GM18511 (cell line): ENCODE data around the gene ATP5PF.
"Not testable (repeated sequence)": the region's sequence is repeated elsewhere in the genome, so short reads cannot be mapped to it uniquely, and the experiment has no call there.

ENCODE experiments used
- ATAC-seq: cut with Tn5 transposase; IDR thresholded peaks from one replicate; pipeline ENCODE4 v1.9.1; 2021; ENCODE audit warnings: mild to moderate bottlenecking, moderate library complexity; ENCODE audit not compliant: unreplicated experiment

The ATP5PF gene

DNA sequence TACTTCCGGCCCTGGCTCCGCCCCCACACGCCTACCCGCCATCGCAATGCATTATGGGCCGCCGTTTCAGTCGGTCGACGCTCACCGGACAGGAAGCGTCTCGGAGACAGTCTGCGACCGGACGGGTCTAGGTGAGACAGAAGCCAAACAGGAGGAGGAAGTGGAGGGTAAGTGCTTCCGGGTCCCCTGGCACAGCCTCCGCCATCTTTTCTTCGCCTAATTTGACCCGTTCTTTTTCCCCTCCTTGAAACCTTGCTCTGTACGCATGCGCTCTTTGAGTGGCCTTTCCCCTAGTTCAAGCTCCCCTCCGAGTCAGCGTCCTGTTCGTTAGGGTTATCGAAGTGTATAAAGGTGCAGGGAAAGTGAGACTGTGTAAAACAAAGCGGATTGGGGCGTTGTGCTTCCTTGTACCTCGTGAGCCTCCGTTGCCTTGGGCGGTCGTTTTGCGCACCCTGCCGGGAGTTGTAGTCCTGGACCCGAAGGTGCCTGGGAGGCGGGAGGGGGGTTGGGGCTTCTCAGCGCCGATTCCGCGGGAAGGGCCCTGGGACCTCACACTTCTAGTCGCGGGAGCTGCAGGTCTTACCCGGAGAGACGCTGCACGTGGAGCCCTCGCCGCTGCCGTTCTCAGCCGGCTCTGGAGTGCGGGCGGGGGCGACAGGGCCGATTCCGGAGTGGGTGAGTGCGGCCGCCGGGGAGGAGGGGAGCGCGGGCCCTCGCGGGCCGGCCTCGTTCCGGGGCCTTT, at the start of gene ATP5PF, which contains the start of gene GABPA:
Gene ATP5PF (minus strand): TSS at position 1 of the 742 bp plus-strand sequence. CDS start 5,110 bp downstream, outside the sequence.
Gene GABPA (plus strand): TSS at position 69 of the 742 bp plus-strand sequence. CDS start 6,627 bp downstream, outside the sequence.
- peak; percentile 90 for ATAC-seq

- ATAC-seq = not testable (repeated sequence)
These were observed 43.6 kb upstream of the ATP5PF start for GRCh38 chr21:25778126-25778875.

GRCh38 chr21:25776440-25776839, 41.7 kb upstream of the ATP5PF start:
- no peak for ATAC-seq

DNA sequence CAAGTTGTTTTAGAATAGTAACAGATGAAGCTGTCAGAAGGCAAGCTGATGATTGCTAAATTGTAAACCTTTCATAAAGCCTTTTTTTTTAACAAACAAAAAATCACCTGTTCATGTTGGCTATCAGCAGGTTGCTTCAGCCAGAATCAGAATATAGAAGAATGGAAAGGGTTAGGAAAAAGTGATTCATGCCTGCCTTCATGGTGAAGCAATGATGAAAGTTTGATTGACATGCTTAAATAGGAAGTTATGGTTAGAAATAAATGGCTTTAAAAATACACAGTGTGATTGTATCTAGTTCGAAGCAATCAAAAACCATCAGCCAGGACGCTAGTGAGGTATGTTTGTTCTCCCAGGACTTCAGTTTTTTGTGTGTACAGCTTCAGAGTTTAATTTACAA, 38.0 kb upstream of the ATP5PF start:
- ATAC-seq = no peak

- no peak for ATAC-seq
These were observed 33.2 kb upstream of the ATP5PF start for GRCh38 chr21:25767921-25768320.

DNA sequence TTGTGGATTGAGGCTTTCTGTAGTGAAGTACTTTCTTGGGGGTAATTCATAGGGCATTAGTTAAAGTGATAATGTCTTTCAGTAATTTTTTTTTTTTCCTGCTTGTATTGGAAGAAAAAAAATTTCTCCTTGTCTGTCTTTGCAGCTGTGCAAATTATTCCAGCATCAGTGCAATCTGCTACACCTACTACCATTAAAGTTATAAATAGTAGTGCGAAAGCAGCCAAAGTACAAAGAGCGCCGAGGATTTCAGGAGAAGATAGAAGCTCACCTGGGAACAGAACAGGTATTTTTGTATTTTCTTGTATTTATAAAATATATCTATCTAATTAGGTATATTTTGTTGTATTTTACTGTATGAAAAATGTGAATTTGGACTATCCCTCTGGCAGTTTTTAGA, 29.4 kb upstream of the ATP5PF start:
- ATAC-seq = no peak

GRCh38 chr21:25760677-25761076, 26.0 kb upstream of the ATP5PF start:
- no peak for ATAC-seq

DNA sequence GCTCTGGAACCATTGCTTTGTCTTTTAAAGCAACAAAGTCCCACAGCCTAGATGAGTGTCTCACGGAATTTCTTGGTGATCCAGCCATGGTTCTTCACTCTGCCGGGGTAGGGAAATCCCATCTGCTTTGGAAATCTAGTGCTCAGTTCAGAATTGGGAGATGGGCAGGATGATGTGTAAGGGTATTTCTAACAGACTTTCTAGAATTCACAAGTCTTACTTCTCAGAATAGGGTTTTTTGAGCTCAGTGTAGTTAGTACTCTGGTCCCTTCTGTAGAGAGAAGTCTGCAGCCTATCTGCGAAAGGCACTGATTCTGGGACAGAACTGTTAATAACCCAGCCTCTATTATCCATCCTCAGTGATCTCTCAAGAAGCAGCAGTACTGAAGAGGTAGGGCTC, 25.4 kb upstream of the ATP5PF start:
- ATAC-seq = no peak

DNA sequence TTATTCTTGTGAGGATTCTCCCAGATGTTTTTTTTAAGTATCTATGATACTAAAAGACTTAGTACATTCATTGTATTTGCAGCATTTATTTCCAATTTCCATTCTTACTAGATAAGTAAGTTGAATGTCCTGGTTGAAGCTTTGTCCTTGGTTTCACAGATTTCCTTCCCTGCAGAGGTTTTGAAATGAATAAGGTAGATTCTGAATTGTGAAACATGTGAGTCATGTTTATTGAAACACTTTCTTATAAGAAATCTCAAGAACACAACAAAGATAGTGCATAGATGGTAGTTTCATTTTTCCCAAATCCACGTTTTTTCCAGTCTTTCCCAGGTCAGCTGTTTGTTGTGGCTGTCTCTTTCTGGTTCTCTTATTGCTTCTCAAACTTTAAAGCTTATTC, 24.9 kb upstream of the ATP5PF start:
- ATAC-seq = no peak

DNA sequence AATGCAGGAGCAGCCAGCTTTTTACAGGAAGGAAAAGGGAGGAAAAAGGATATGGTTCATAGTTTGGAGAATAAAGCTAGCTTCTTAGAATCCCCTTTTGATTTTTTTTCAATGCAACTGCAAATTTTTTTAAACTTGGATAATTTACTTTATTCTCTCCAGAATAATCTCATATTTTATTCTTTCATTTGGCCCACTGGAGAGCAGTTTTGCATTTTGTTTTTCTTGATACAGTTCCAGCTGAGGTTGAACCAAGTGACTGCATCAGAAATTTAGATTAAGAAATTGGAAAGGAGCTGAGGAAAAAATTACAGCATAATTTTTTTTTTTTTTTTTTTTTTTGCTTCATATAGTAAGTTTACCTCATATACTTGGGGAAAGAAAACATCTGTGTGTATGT, 22.8 kb upstream of the ATP5PF start:
- no peak for ATAC-seq

- ATAC-seq = no peak
These were observed 21.7 kb upstream of the ATP5PF start for GRCh38 chr21:25756190-25756932.

- ATAC-seq = no peak
These were observed 17.7 kb upstream of the ATP5PF start for GRCh38 chr21:25752416-25752815.

DNA sequence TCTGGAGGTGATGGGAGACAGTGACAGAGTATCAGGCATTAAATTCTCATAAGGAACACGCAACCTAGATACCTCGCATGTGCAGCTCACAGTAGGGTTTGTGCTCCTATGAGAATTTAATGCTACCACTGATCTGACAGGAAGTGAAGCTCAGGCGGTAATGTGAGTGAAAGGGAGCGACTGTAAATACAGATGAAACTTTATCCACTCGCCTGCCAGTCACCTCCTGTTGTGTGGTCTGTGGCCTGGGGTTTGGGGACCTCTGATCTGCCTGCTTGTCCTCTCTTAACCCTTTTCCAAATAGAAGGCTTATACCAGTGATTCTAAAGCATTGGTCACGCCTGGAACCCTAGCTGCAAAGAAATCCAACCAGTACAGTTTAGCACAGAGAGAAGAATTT, 15.4 kb upstream of the ATP5PF start:
- ATAC-seq = no peak

DNA sequence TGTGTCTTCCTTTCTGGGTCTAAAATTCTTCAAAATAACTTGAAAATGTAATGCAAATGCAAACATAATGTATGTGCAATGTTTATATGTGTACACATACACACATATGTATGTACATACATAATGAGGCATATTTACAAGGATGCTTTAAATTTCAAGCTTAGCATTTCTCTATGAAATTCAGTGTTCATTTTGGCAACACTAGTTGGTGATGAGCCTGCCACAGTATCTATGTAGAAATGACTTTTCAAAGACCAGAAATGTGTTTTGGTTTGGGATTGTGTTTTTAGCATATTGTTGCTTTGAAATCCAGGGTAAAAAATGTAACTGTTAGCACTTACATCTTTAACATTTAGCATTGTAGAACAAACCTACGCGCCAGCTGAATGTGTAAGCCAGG, 10.2 kb upstream of the ATP5PF start:
- ATAC-seq = no peak

GRCh38 chr21:25742900-25743299, 8.2 kb upstream of the ATP5PF start:
- no peak for ATAC-seq

DNA sequence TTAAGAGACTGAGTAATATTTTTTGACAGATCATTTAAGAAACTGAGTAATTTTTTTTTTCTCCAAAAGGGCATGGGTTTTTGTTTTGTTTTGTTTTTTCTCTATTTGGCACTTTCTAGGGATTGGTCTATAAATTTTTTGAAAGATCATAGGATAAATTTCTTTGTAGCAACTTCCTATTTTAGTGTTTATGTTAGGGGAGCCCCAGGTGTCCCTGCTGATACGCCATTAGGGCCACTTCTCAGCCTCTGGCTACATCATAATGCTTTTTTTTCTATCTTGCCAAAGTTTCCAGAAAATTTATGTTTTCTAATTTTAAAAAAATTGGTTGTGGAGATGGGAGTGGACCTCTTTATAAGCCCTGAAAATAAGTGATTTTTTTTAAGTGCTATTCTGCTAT, 2.7 kb upstream of the ATP5PF start:
- ATAC-seq = no peak

DNA sequence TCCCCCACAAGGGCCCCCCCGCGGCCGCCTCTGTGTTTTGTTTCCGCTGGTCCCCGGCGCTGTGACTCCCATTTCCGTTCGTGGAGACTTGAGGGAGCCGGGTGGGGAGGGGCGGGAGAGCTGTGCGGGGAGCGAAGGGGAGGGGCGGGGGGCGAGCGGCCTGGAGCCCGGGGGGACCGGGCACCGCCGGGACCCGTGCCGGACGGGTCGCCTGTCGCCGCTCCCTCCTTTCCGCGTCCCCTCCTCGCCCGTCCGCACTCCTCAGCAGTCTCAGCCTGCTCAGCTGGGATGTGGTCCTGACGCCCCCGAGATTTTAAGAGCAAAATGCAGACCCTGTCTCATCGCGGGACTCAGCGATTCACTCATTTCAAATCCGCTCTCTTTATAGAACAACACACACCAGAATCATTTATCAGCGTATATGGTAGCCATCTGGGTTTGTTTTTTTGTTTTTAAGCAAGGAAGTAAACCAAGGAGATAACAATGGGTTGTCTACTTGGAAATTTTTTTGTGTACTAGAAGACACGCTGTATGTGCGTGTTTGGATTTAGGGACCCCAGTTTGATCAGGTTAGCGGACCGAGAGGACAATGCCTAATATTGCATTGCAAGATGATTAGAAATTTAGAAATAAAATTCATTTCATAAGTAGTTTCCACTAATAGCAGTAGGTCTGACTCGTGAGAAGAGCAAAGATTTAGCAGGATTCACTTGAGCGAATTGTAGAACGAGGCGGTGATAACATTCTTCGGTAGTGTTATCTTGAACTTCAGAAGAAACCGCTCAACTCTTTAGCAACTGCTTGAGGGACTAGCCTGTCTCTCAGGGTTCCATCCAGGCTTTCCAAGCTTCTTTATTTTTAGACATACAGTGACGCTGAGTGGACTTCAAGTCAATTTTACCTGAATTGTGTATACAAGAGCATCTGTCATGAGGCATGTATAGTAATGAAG, 1.2 kb upstream of the ATP5PF start:
- peak; percentile 14 for ATAC-seq

GRCh38 chr21:25734654-25734903, 125 bp downstream of the ATP5PF start:
- ATAC-seq = no peak

GRCh38 chr21:25733859-25734653, 648 bp downstream of the ATP5PF start:
- peak; percentile 12 for ATAC-seq
